Neural crest cell (in vitro differentiated cells): ENCODE measurements around the gene PPM1N. TPM values are rescaled to one million over a fixed set of nuclear protein-coding genes. Genes with fewer than 3 reads are reported as not detected.

Experiments
- DNase-seq: peaks from one replicate; pipeline ENCODE4 v3.0.0; 2021; ENCODE audit warnings: low read depth, mixed read lengths, low spot score
- H3K27ac Mint-ChIP-seq: one replicate; pipeline ENCODE4 v1.8.0; 2021; ENCODE audit warnings: mild to moderate bottlenecking, mixed read lengths; ENCODE audit not compliant: unreplicated experiment
- H3K27me3 Mint-ChIP-seq: 2 replicates; pipeline ENCODE4 v1.8.0; 2021; ENCODE audit warnings: low read depth, mild to moderate bottlenecking, mixed read lengths
- H3K36me3 Mint-ChIP-seq: 2 replicates; pipeline ENCODE4 v1.8.0; 2021; ENCODE audit warnings: low read depth, mild to moderate bottlenecking, mixed read lengths
- H3K4me1 Mint-ChIP-seq: 2 replicates; pipeline ENCODE4 v1.8.0; 2021; ENCODE audit warnings: mixed read lengths
- H3K4me3 Mint-ChIP-seq: one replicate; pipeline ENCODE4 v1.8.0; 2021; ENCODE audit warnings: mild to moderate bottlenecking, mixed read lengths
- H3K9me3 Mint-ChIP-seq: 2 replicates; pipeline ENCODE4 v1.8.0; 2021; ENCODE audit warnings: mixed read lengths
- long read RNA-seq: library from polyadenylated mRNA; unstranded; transcript quantifications from one replicate; pipeline ENCODE4 v2.0.0, GENCODE V29; 2020
- total RNA-seq: library from RNA; stranded (reverse); gene quantifications from 2 replicates; pipeline ENCODE4 v1.2.1, GENCODE V29; 2021
- TF ChIP-seq, protein P1 (sequence below): fragments of 200-600 bp; sonication (generic); conservative IDR thresholded peaks from 2 replicates; pipeline ENCODE4 v1.5.0; 2021; ENCODE audit warnings: antibody characterized with exemption, mild to moderate bottlenecking

Gene PPM1N, protein sequence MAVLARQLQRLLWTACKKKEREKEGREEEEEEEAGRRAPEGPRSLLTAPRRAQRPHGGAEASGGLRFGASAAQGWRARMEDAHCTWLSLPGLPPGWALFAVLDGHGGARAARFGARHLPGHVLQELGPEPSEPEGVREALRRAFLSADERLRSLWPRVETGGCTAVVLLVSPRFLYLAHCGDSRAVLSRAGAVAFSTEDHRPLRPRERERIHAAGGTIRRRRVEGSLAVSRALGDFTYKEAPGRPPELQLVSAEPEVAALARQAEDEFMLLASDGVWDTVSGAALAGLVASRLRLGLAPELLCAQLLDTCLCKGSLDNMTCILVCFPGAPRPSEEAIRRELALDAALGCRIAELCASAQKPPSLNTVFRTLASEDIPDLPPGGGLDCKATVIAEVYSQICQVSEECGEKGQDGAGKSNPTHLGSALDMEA
- total RNA-seq, result not detected in 2 replicates
- long read RNA-seq, partial matches to known transcripts, result 0 of 1 reads
- long read RNA-seq, other reads (novel, unspliced or antisense), result 1 of 1 reads

DNA sequence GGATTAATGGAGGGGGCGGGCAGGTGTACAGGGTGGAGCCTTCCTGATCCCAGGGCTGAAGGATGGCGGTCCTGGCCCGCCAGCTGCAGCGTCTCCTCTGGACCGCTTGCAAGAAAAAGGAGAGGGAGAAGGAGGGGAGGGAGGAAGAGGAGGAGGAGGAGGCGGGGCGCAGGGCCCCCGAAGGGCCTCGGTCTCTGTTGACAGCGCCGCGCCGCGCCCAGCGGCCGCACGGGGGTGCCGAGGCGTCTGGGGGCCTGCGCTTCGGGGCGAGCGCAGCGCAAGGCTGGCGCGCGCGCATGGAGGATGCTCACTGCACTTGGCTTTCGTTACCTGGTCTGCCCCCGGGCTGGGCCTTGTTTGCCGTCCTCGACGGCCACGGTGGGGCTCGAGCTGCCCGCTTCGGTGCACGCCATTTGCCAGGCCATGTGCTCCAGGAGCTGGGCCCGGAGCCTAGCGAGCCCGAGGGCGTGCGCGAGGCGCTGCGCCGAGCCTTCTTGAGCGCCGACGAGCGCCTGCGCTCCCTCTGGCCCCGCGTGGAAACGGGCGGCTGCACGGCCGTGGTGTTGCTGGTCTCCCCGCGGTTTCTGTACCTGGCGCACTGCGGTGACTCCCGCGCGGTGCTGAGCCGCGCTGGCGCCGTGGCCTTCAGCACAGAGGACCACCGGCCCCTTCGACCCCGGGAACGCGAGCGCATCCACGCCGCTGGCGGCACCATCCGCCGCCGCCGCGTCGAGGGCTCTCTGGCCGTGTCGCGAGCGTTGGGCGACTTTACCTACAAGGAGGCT lies at the start of gene PPM1N:
TSS of gene PPM1N (plus strand) at position 33 of the 785 bp plus-strand sequence. CDS start at position 63, 30 bp downstream.
- Mint-ChIP-seq H3K36me3 (no peaks in the 10 kb centered on the region), H3K27ac (no peak within 1 kb of the TSS), H3K9me3 (no peaks in the 10 kb centered on the region), H3K27me3 (peaks cover 72% of the 10 kb centered on the region), H3K4me3 (peak within 1 kb of the TSS; percentile 86), H3K4me1 (peaks cover 36% of the 10 kb centered on the region)
- DNase-seq, result peak; percentile 30
- TF ChIP-seq, protein P1, sequence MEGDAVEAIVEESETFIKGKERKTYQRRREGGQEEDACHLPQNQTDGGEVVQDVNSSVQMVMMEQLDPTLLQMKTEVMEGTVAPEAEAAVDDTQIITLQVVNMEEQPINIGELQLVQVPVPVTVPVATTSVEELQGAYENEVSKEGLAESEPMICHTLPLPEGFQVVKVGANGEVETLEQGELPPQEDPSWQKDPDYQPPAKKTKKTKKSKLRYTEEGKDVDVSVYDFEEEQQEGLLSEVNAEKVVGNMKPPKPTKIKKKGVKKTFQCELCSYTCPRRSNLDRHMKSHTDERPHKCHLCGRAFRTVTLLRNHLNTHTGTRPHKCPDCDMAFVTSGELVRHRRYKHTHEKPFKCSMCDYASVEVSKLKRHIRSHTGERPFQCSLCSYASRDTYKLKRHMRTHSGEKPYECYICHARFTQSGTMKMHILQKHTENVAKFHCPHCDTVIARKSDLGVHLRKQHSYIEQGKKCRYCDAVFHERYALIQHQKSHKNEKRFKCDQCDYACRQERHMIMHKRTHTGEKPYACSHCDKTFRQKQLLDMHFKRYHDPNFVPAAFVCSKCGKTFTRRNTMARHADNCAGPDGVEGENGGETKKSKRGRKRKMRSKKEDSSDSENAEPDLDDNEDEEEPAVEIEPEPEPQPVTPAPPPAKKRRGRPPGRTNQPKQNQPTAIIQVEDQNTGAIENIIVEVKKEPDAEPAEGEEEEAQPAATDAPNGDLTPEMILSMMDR, result no peak

GRCh38 chr19:45448887-45449299 lies 49.4 kb upstream of the PPM1N start:
- no peak overlapping the region for H3K27ac Mint-ChIP-seq
- TF ChIP-seq, protein P1, result no peak
- H3K9me3 Mint-ChIP-seq, result no peaks in the 10 kb centered on the region
- no peaks in the 10 kb centered on the region for H3K36me3 Mint-ChIP-seq
- peaks cover 45% of the 10 kb centered on the region for H3K4me1 Mint-ChIP-seq
- no peak for DNase-seq
- H3K4me3 Mint-ChIP-seq, result peak overlapping the region; percentile 83
- H3K27me3 Mint-ChIP-seq, result peaks cover 13% of the 10 kb centered on the region

DNA sequence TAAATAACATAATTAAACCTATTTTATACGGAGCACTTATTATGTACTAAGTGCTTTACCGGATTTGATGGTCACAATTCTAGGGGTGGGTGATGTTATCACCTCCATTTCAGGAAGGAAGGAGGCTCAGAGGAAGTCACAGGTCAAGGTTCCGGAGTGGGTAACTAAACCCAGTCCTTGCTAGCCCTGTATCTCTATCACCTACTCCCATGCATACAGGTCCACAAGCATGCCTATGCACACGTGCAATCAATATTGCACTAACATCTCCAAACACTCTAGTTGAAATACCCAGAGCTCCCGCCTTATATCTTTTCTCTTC lies 48.3 kb upstream of the PPM1N start:
- H3K4me1 Mint-ChIP-seq, result peaks cover 37% of the 10 kb centered on the region
- H3K27me3 Mint-ChIP-seq, result peaks cover 13% of the 10 kb centered on the region
- DNase-seq, result no peak
- peak overlapping the region; percentile 92 for H3K4me3 Mint-ChIP-seq
- H3K36me3 Mint-ChIP-seq, result no peaks in the 10 kb centered on the region
- no peaks in the 10 kb centered on the region for H3K9me3 Mint-ChIP-seq
- TF ChIP-seq, protein P1, result no peak
- H3K27ac Mint-ChIP-seq, result peak overlapping the region; percentile 99

GRCh38 chr19:45451131-45451849 lies 47.0 kb upstream of the PPM1N start:
- Mint-ChIP-seq H3K27ac (peak overlapping the region; percentile 97), H3K27me3 (peaks cover 13% of the 10 kb centered on the region), H3K9me3 (no peaks in the 10 kb centered on the region), H3K4me3 (peak overlapping the region; percentile 84), H3K4me1 (peaks cover 39% of the 10 kb centered on the region), H3K36me3 (no peaks in the 10 kb centered on the region)
- no peak for DNase-seq
- TF ChIP-seq, protein P1, result no peak

DNA sequence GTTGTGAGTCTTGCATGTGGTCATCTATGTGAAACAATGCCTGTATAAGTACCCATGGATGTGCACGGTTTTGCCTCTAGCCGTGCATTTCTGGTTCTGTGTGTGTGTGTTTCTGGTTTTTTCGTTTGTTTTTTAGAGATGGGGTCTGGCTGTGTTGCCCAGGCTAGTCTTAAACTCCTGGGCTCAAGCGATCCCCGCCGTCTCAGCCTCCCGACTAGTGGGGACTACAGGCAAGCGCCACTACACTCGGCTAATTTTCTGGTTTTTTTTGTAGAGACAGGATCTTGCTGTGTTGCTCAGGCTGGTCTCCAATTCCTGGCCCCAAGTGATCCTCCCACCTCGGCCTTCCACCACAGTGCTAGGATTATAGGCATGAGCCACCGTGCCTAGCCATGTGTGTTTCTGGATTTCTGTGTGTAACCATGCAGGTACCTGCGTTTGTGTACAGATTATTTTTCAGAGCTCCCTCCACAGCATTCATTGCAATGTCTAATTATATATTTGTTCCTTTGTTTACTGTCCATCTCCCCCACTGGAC lies 46.3 kb upstream of the PPM1N start:
- Mint-ChIP-seq H3K36me3 (no peaks in the 10 kb centered on the region), H3K9me3 (no peaks in the 10 kb centered on the region), H3K27me3 (peaks cover 13% of the 10 kb centered on the region), H3K4me3 (peak overlapping the region; percentile 84), H3K27ac (no peak overlapping the region), H3K4me1 (peaks cover 37% of the 10 kb centered on the region)
- TF ChIP-seq, protein P1, result no peak
- no peak for DNase-seq
